ENCODE results near the gene RNF151. TPM values are rescaled to one million over a fixed set of nuclear protein-coding genes. Genes with fewer than 3 reads are reported as not detected.

The RNF151 gene
- total and polyA plus RNA-seq, 2 of the 13 experiments (the other 11 are each of a cell fraction or from before 2014, with no cell fraction given), result not detected

GRCh38 chr16:1942810-1943726 lies 23.6 kb upstream of the RNF151 start, which contains the start of gene MSRB1 (continued):
- TF ChIP-seq RARG (CRISPR knock-in tag; IDR thresholded peaks at IDR 0.05; ENCODE audit: low read depth) (0 out of 2 replicates have a peak, but pooled peaks have one; percentile 30), ZNF430 (CRISPR knock-in tag; IDR thresholded peaks at IDR 0.05) (peak; percentile 86), NFYB (CRISPR knock-in tag; IDR thresholded peaks at IDR 0.05) (peak; percentile 84), HNRNPL (IDR thresholded peaks at IDR 0.05; ENCODE audit: low read depth, low read length) (0 out of 2 replicates have a peak, but pooled peaks have one; percentile 22), FOXP1 (IDR thresholded peaks at IDR 0.05) (no peak), FOXP1 (CRISPR knock-in tag; IDR thresholded peaks at IDR 0.05) (no peak), NR1H2 (CRISPR knock-in tag; IDR thresholded peaks at IDR 0.05; ENCODE audit: borderline replicate concordance, low read depth) (no peak), ZC3H13 (CRISPR knock-in tag; IDR thresholded peaks at IDR 0.05) (peak; percentile 53; the same call in 1 of the 2 replicates), SP1 (IDR thresholded peaks at IDR 0.05) (peak; percentile 59; the same call in 1 of the 2 replicates), SP1 (CRISPR knock-in tag; IDR thresholded peaks at IDR 0.05) (peak; percentile 92), ZFP36 (IDR thresholded peaks at IDR 0.05; ENCODE audit: borderline replicate concordance, low read depth, low read length, partially characterized antibody) (no peak), UBTF (CRISPR knock-in tag; IDR thresholded peaks at IDR 0.05) (peak; percentile 61; the same call in 1 of the 2 replicates), TMF1 (CRISPR knock-in tag; IDR thresholded peaks at IDR 0.05; ENCODE audit: low read depth) (no peak; the same call in 1 of the 2 replicates), ZNF530 (CRISPR knock-in tag; IDR thresholded peaks at IDR 0.05; ENCODE audit: low read depth) (no peak), SP4 (CRISPR knock-in tag; IDR thresholded peaks at IDR 0.05) (peak; percentile 85), HNF1A (IDR thresholded peaks at IDR 0.05; ENCODE audit: low read depth) (no peak), HNF1A (CRISPR knock-in tag; IDR thresholded peaks at IDR 0.05; ENCODE audit: borderline replicate concordance) (0 out of 2 replicates have a peak, but pooled peaks have one; percentile 13), ZFY (CRISPR knock-in tag; IDR thresholded peaks at IDR 0.05) (peak; percentile 37), ZNF275 (CRISPR knock-in tag; IDR thresholded peaks at IDR 0.05; ENCODE audit: borderline replicate concordance) (peak; percentile 77; the same call in 1 of the 2 replicates), ZMYM3 (CRISPR knock-in tag; IDR thresholded peaks at IDR 0.05) (no peak; the same call in 1 of the 2 replicates)

All from HepG2 (cell line).